DMS153 (cell line): ENCODE data around the gene BCAR1.

Experiments used
- DNase-seq: peaks from one replicate; lab custom pipeline; 2025; lab: John Stamatoyannopoulos, UW

Gene BCAR1

DNA sequence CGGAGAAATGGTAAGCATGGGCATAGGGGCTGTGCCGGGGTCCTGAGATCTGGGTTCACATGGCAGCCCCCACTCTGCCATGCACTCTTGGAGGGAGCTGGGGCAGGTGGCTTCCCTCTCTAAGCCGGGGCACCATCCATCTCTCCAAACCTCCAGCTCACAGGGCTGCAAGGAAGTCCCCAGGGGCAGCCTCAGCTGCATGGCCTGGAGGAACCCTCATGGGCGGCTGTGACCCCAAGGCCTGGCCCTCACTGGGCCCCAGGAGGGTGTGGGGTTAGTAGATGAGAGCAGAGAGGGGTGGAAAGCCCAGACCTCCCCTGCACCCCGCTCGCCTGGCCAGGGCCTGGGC lies 47.0 kb downstream of the BCAR1 start:
- DNase-seq: no peak

DNA sequence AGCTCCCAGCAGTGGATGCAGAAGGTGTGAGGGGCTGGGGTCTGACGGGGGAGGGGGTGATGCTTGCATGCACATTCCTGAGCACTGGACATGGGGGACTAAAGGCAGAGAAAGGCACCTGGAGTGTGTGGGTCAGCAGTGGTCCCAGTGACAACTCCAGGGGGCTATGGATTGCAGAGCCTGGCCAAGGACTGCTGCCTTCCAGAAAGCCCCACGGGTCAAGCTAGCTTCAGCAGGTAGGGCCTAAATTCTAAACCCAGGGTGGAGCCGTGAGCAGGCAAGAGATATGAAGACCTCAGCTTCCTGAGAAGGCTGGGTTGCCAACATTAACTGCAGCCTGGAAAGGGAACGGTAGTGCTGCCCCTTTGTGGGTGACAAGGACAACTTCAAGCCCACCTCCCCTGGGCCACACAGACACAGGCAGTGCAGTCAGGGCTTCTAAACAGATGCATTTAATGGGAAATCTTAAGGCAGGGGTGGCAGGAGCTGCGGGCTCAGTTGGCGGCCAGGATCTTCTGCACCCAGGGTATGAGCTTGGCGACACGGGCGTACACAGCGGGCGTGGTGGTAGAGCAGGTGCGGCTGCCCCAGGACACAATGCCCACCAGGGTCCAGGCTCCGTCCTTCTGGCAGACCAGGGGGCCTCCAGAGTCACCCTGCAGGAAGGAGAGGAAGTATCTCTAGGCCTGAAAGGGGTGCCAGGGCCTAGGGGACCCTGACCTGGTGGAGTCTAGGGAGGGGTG lies 47.6 kb downstream of the BCAR1 start:
- DNase-seq: no peak

DNA sequence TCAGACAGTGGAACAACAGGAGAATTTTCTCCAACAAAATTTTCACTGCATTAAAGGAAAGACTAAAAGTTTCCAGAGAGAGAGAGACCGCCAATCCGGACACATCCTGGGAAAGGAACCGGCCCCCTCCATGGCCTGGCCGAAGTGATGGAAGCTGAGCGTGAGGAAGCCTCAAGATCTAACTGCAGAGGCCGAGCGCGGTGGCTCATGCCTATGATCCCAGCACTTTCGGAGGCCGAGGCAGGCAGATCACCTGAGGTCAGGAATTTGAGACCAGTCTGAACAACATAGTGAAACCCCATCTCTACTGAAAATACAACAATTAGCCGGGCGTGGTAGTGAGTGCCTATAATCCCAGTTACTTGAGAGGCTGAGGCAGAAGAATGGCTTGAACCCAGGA lies 48.3 kb downstream of the BCAR1 start:
- no peak for DNase-seq

DNA sequence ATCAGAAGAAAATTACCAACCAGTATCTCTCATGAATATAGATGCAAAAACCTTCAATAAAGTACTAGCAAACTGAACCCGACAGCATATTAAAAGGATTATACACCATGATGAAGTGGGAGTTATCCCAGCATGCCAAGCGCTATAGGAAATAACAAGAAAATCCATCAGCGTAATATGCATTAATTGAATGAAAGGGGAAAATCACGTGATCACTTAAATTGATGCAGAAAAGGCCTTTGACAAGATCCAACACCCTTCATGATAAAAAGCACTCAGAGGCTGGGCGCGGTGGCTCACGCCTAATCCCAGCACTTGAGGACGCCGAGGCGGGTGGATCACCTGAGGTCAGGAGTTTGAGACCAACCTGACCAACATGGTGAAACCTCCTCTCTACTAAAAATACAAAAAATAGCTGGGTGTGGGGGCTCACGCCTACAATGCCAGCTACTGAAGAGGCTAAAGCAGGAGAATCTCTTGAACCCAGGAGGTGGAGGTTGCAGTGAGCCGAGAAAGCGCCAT lies 49.3 kb downstream of the BCAR1 start:
- no peak for DNase-seq

DNA sequence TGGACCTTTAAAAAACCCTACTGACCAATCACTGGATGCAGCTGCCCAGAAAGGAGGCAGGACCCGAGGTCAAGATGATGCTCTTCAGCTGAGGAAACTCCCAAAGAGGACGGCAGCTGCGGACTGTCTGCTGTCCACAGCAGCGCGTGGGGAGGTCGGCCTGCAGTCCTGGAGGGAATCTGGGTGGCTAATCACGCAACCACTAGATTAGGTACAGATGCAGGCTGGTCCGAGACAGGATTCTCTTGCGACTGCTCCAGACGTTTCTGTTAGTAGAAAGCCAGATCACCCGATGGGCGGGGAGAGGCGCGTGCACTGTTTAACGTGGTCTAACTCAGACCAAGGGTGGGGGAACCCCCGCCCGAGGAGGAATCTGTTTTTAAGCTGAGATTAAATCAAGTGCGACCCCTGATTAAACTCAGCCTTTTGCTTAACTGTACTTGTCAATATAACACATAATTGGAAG lies 53.3 kb downstream of the BCAR1 start:
- DNase-seq: no peak

DNA sequence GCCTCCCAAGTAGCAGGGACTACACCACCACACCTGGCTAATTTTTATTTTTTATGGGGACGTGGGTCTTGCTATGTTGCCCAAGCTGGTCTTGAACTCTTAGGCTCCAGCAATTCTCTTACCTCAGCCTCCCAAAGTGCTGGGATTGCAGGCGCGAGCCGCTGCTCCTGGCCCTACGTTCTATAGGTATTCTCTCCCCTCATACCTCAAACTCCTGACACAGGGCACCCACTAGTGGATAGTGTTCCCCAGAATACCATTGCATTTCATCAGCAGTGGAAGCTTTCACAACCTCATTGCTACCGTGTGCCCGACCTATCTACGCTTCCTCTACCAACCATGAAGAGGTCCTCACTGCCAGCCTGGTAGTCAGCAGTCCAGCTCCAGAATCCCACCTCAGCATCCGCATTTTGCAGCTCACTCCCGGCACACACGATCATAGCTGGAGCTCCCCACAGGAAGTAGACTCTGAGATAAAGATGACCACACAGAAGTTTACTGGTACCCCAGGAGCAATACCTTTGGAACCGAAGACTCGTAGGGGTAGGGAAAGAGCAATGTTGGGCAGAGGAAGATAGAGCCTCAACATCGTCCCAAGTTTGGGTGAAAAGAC lies 53.8 kb downstream of the BCAR1 start:
- no peak for DNase-seq

DNA sequence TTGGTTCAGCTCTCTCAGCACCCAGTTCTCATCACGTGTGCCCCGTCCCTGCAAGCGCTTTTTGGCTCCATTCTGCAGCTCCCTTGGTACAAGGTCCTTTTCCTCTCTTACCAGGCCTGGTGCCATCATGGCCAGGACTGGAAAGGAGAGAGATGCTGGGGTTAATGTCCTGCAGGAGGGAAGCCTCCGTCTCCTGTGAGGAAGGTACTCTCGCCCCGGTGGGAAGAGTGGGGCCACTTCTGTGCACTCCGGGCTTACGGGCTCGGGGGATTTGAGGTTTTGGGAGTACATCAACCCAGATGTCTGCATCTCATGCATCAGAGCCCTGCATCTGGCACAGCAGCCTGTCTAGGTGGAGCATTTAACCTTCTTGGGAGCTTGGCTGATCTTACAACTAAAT lies 54.6 kb downstream of the BCAR1 start:
- no peak for DNase-seq

DNA sequence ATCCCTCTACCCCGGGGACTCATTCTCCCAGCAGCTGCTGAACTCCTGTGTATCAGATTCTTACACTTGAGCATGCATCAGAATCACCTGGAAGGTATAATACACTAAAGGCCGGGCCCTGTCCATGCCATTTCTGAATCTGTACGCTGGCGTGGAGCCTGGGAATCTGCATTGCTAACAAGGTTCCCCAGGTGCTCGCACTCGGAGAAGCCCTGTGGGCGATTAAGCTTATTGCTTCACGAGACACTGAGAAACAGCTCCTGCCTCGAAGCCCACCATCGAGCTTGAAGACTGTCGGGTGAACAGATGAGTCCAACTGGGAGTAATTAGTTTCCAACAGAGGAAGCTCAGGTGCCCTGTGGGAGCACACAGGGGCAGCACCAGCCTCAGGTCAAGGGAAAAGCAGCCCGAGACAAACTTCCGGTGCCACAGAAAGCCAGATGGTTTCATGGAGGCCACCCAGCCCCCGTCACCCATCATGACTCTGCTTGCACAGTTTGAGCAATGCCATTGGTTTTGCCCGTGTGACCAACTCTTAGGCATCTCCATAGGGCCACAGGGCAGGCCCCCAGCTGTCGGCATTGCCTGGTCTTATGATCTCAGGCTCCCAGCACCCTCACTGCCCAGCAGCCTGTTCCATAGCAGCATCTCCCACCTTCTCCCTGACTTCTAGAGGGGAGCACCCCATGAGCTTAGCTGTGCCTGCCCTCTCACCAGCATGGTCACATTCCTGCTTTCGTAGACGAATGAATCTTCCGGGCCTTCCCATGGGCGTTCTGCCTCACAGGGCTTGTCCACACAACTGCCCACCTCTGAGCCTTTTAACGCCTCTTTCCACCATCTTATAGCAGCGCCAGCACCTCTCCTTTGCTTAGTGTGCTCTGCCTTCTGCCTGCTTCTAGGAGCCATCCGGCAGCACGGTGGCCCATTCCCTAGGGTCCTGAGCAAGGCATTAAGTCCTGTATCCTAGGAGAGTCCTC lies 55.3 kb downstream of the BCAR1 start:
- no peak for DNase-seq

DNA sequence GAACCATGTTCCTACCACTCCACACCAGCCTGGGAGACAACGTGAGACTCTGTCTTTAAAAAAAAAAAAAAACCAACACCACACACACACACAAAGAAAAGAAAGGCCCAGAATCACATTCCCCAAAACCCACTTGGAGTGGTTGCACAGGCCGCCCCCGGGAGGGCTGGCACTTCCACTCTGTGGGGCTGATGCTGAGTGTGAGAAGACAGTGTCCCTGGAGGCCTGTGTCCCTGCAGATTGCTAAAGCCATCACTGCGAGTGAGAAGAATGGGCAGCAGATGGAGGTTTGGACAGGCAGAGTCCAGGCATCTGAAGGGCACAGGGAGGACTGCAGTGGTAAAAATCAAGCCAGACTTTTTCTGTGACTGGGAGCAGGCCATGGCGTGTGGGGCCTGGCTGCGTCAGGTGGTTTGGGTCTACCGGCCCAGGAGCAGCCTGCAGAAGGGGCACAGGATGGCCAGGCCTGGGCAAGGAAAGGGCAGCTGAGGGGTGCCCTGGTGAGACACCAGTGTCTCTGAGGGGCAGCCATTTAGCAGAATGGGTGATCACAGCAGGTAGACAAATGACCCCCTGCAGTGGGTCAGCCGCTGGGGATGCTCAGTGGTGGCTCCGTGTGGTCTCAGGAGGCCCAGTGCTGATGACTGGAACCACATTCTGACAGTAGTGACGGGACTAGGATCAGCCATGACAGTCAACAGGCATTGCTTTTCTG lies 57.5 kb downstream of the BCAR1 start:
- no peak for DNase-seq

DNA sequence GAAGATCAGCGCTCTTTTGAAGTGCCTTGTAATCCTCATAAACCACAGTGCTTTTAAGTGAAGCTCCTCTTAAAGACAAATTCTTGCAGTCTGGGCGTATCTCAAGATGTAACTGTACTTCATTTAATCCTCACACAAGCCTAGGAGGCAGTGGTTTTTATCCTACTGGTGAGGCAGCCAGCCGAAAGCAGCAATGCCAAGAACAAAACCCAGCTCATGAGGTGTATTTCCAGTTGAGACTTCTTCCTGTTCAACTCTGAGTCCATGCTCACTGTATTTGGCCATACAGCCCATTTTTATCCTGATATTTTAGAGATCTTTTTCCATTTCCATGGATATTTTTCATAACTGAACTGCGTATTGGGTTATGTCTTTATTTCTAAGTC lies 58.2 kb downstream of the BCAR1 start:
- no peak for DNase-seq

DNA sequence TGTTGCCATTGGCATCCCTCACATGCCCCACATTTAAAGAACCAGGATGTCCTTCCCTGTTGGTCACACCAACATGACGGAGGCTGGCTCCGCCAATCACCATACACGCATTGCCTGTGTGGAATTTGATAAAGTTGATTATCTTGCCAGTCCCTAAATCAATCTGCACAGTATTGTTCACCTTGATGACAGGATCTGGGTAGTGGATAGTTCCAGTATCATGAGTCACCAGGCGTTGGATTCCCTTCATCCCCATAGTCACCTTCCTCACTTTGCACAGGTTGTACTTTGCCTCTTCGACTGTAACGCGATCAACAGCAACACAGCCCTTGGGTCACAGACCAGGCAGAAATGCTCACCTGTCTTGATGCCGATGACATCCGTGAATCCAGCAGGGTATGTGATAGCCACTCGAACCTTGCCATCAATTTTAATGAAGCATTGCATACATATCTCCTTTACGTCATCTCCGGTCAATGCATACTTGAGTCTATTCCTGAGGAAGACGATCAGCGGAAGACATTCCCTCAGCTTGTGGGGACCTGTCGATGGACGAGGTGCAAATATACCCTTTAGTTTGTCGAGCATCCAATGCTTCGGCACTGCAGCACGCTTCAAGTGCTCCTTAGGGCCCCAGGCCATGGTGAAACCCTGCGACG lies 58.7 kb downstream of the BCAR1 start:
- DNase-seq: no peak

DNA sequence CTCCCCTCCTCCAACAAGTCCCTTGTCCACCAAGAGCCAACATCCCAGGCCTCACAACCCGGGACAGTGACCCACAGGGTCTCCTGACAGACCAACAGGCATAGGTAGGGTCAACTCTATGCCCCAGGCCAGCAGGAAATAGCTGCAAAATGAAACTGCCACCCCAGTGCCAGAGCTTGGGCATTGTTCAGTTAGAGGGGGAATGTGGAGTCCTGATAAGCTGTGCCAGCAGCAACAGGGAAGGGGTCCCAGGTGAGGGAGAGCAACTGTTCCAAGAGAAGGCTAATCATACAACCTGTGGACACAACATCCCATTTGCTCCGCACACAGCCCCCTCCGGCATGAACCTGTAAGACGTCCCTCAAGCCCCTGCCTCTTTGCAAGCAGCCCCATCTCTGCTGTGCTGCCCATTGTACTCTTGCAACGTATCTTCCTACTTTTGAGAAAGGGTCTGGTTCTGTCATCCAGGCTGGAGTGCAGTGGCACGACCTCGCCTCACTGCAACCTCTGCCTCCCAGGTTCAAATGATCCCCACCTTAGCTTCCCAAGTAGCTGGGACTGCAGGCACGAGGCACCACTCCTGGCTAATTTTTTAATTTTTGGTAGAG lies 61.7 kb downstream of the BCAR1 start:
- no peak for DNase-seq

DNA sequence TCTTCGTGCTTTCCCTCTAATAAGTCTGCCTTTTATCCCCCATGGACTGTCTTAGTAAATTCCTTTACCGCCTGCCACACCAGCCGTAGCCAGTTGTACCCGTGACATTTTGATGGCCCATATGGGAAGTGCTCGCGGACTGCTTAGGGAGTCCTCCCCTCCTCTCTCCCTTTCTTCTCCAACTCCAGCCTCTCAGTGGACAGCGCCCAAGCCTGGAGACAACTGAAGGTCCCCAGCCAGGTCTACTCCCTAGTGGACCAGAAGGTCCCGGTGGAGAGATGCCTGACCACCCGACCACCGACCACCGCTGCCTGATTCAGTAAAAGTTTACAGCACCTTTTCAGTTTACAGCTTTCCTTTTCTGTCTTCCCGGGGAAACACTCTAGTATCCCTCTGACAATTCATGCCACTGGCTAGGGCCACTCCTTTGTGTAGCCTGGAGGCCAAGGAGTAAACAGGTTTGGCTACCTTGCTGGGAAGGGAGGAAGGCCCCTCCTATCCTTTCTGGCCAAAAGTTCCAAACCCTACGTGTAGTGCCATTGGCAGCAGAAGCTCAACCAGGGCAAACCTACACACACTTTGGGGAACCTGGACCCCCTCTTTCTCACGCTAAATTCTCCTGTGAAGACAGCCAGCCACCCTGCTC lies 62.5 kb downstream of the BCAR1 start:
- no peak for DNase-seq

DNA sequence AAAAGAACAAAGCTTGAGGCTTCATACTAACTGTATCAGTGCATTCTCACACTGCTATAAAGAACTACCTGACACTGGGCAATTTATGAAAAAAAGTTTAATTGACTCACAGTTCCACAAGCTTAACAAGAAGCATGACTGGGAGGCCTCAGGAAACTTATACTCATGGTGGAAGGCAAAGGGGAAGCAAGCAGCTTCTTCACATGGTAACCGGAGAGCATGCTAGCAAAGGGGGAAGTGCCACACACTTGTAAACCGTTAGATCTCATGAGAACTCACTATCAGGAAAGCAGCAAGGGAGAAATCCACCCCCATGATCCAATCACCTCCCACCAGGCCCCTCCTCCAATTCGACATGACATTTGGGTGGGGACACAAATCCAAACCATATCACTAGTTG lies 69.8 kb downstream of the BCAR1 start:
- no peak for DNase-seq

DNA sequence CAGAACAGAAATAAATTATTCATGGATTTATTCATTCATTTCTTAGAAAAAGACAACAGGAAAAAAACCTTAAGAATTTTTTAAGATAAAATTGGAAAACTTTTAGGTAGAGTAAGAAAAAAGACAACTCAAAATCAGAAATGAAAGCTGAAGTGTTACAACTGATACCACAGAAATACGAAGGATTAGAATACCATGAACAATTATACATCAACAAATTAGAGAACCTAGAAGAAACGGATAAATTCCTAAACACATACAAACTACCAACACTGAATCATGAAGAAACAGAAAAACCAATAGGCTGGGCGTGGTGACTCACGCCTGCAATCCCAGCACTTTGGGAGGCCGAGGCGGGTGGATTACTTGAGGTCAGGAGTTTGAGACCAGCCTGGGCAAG lies 72.2 kb downstream of the BCAR1 start:
- DNase-seq: no peak
